OCI-M2 (cell line): ENCODE measurements around the gene EQTN.

Experiments
- DNase-seq: peaks from one replicate; lab custom pipeline; 2025; ENCODE audit not compliant: unreplicated experiment; lab: John Stamatoyannopoulos, UW

Gene EQTN

GRCh38 chr9:27297050-27297449, at the start of gene EQTN:
TSS of gene EQTN (minus strand) at chr9:27297150. CDS start at chr9:27297055, 95 bp downstream.
- DNase-seq = no peak

GRCh38 chr9:27344776-27345175, 47.8 kb upstream of the EQTN start:
- DNase-seq = no peak

GRCh38 chr9:27341545-27342294, 44.8 kb upstream of the EQTN start:
- DNase-seq = no peak

- no peak for DNase-seq
Observed at GRCh38 chr9:27340961-27341511, 44.1 kb upstream of the EQTN start.

- no peak for DNase-seq
Observed at GRCh38 chr9:27340285-27340674, 43.3 kb upstream of the EQTN start.

- DNase-seq = no peak
Observed at GRCh38 chr9:27339661-27340284, 42.8 kb upstream of the EQTN start.

- DNase-seq = no peak
Observed at GRCh38 chr9:27338527-27338903, 41.6 kb upstream of the EQTN start.

GRCh38 chr9:27337833-27338526, 41.0 kb upstream of the EQTN start:
- no peak for DNase-seq

- DNase-seq = no peak
Observed at GRCh38 chr9:27337236-27337635, 40.3 kb upstream of the EQTN start.

- no peak for DNase-seq
Observed at GRCh38 chr9:27336829-27337228, 39.9 kb upstream of the EQTN start.

GRCh38 chr9:27336126-27336525, 39.2 kb upstream of the EQTN start:
- DNase-seq = no peak

- DNase-seq = no peak
Observed at GRCh38 chr9:27335075-27335474, 38.1 kb upstream of the EQTN start.

GRCh38 chr9:27333241-27334052, 36.5 kb upstream of the EQTN start:
- peak; percentile 36 for DNase-seq

- DNase-seq = no peak
Observed at GRCh38 chr9:27331393-27331792, 34.4 kb upstream of the EQTN start.

GRCh38 chr9:27329291-27329690, 32.3 kb upstream of the EQTN start:
- no peak for DNase-seq

GRCh38 chr9:27328483-27328882, 31.5 kb upstream of the EQTN start:
- no peak for DNase-seq

GRCh38 chr9:27311184-27311583, 14.2 kb upstream of the EQTN start:
- no peak for DNase-seq

GRCh38 chr9:27310582-27310981, 13.6 kb upstream of the EQTN start:
- DNase-seq = no peak

GRCh38 chr9:27308691-27309390, 11.9 kb upstream of the EQTN start:
- DNase-seq = no peak

GRCh38 chr9:27304521-27304920, 7.6 kb upstream of the EQTN start:
- DNase-seq = no peak
